K562 (cell line): Measurements from ENCODE around the gene NNAT. TPM values are rescaled to one million over a fixed set of nuclear protein-coding genes. Genes with fewer than 3 reads are reported as not detected.

Experiments
- CHD1 ChIP-seq: fragments of 200-600 bp; sonication (generic); IDR thresholded peaks from one replicate; pipeline ENCODE4 v1.6.1; 2012; ENCODE audit warnings: mild to moderate bottlenecking, moderate library complexity, low read length, inconsistent platforms
- KDM4B ChIP-seq, 2 experiments: fragments of 450-650 bp in 1 of 2; sonication (generic) in 1 of 2; IDR thresholded peaks; 2 replicates each; pipeline ENCODE4 v1.6.1; 2016 to 2017; ENCODE audit warnings: borderline replicate concordance in 2 of 2, antibody characterized with exemption in 1 of 2, low read depth in 1 of 2, mild to moderate bottlenecking in 1 of 2
- KLF10 ChIP-seq: fragments of 250-450 bp; sonication (Bioruptor Pico); IDR thresholded peaks from 2 replicates; pipeline ENCODE4 v1.6.1; 2021; ENCODE audit warnings: matching md5 sums
- MXI1 ChIP-seq: IDR thresholded peaks from 2 replicates; pipeline ENCODE4 v1.6.1; 2011; ENCODE audit warnings: low read depth, mild to moderate bottlenecking, improper control_type of control experiment, low read length
- polyA plus RNA-seq, 8 experiments: library from polyadenylated mRNA; depleted of rRNA in 4 of 8; stranded (reverse) in 5 of 8; unstranded in 3 of 8; fragments of >200 nt; fragmentation: Nextera tagmentation in 2 of 8; fragmentation: Illumina TruSeq in 1 of 8; extraction: Ambion mirVana in 2 of 8; extraction: Trizol in 1 of 8; gene quantifications; 2 replicates each; pipeline versions ENCODE4 v1.2.1 to v1.2.3, GENCODE V29; 2011 to 2014; ENCODE audit warnings: inconsistent platforms in 1 of 8, missing spikeins in 1 of 8
- total RNA-seq, 7 experiments: library from RNA; depleted of rRNA in 6 of 7; stranded (reverse); fragments of >200 nt in 6 of 7; fragmentation: Illumina TruSeq in 2 of 7; extraction: Trizol in 2 of 7; gene quantifications; 2 replicates each; pipeline versions ENCODE4 v1.2.1 to v1.2.3, GENCODE V29; 2011 to 2021; ENCODE audit warnings: low replicate concordance in 1 of 7
- TF ChIP-seq, protein P1 (sequence below): fragments of 450-650 bp; conservative IDR thresholded peaks from 2 replicates; pipeline ENCODE4 v1.6.1; 2016; ENCODE audit warnings: missing genetic modification characterization, low read depth, mild to moderate bottlenecking, missing compliant biosample characterization, moderate library complexity
- TF ChIP-seq, protein P2 (sequence below), 2 experiments: fragments of 450-650 bp; IDR thresholded peaks; 2 replicates each; pipeline ENCODE4 v1.6.1; 2016; ENCODE audit warnings: mild to moderate bottlenecking in 2 of 2, borderline replicate concordance in 1 of 2, low read depth in 1 of 2, moderate library complexity in 1 of 2
- TF ChIP-seq, protein P3 (sequence below): fragments of 250-450 bp; sonication (Bioruptor Pico); IDR thresholded peaks from 2 replicates; pipeline ENCODE4 v1.4.0; 2020

The NNAT gene
- total and polyA plus RNA-seq, 9 of the 15 experiments (the other 6 are each of a cell fraction or from before 2014, with no cell fraction given), result 0.13 TPM; not detected in 8

DNA sequence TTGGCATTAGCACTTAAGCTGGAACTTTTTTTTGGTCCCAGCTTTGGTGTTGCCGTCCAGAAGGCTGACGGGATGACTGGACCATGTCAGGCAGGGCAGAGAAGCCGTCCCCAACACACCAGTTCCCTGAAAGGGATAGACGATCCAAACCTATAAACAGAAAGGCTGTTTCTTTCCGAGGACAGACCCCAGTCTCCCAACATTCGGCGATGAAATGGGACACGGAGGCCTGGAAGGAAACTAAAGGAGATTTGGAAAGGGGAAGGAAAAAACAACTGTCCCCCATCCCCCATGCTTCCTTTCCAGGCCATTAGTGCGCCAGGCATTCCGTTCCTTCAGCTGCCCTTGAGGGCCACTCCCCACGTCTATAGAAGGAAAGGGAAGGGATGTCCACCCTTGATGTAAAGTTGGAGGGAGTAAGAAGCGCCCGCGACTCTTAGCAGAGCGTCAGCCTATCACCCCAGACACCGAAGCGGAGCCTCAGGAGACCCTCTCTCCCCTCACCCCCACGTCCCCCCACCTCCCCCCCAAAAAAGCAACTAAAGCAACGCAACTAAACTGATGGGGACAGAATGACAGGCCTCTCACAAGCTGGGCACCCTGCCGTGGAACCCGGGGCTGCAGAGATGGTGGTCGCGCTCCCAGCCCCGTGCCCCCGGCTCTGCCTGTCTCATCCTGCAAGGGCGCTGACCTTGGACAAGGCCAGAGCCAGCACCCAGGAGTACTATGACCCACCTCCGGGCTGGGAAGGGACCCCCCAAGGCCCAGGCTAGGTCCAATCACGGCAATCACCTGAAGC lies 6.0 kb downstream of the NNAT start (continued):
- TF ChIP-seq KDM4B (IDR thresholded peaks at IDR 0.05; ENCODE audit: borderline replicate concordance in 2 of 2, low read depth in 1 of 2) (no peak), MXI1 (no peak), CHD1 (peak; percentile 79), KLF10 (CRISPR knock-in tag) (no peak)
- TF ChIP-seq, protein P1, sequence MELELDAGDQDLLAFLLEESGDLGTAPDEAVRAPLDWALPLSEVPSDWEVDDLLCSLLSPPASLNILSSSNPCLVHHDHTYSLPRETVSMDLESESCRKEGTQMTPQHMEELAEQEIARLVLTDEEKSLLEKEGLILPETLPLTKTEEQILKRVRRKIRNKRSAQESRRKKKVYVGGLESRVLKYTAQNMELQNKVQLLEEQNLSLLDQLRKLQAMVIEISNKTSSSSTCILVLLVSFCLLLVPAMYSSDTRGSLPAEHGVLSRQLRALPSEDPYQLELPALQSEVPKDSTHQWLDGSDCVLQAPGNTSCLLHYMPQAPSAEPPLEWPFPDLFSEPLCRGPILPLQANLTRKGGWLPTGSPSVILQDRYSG (tag), result no peak
- TF ChIP-seq, protein P2, sequence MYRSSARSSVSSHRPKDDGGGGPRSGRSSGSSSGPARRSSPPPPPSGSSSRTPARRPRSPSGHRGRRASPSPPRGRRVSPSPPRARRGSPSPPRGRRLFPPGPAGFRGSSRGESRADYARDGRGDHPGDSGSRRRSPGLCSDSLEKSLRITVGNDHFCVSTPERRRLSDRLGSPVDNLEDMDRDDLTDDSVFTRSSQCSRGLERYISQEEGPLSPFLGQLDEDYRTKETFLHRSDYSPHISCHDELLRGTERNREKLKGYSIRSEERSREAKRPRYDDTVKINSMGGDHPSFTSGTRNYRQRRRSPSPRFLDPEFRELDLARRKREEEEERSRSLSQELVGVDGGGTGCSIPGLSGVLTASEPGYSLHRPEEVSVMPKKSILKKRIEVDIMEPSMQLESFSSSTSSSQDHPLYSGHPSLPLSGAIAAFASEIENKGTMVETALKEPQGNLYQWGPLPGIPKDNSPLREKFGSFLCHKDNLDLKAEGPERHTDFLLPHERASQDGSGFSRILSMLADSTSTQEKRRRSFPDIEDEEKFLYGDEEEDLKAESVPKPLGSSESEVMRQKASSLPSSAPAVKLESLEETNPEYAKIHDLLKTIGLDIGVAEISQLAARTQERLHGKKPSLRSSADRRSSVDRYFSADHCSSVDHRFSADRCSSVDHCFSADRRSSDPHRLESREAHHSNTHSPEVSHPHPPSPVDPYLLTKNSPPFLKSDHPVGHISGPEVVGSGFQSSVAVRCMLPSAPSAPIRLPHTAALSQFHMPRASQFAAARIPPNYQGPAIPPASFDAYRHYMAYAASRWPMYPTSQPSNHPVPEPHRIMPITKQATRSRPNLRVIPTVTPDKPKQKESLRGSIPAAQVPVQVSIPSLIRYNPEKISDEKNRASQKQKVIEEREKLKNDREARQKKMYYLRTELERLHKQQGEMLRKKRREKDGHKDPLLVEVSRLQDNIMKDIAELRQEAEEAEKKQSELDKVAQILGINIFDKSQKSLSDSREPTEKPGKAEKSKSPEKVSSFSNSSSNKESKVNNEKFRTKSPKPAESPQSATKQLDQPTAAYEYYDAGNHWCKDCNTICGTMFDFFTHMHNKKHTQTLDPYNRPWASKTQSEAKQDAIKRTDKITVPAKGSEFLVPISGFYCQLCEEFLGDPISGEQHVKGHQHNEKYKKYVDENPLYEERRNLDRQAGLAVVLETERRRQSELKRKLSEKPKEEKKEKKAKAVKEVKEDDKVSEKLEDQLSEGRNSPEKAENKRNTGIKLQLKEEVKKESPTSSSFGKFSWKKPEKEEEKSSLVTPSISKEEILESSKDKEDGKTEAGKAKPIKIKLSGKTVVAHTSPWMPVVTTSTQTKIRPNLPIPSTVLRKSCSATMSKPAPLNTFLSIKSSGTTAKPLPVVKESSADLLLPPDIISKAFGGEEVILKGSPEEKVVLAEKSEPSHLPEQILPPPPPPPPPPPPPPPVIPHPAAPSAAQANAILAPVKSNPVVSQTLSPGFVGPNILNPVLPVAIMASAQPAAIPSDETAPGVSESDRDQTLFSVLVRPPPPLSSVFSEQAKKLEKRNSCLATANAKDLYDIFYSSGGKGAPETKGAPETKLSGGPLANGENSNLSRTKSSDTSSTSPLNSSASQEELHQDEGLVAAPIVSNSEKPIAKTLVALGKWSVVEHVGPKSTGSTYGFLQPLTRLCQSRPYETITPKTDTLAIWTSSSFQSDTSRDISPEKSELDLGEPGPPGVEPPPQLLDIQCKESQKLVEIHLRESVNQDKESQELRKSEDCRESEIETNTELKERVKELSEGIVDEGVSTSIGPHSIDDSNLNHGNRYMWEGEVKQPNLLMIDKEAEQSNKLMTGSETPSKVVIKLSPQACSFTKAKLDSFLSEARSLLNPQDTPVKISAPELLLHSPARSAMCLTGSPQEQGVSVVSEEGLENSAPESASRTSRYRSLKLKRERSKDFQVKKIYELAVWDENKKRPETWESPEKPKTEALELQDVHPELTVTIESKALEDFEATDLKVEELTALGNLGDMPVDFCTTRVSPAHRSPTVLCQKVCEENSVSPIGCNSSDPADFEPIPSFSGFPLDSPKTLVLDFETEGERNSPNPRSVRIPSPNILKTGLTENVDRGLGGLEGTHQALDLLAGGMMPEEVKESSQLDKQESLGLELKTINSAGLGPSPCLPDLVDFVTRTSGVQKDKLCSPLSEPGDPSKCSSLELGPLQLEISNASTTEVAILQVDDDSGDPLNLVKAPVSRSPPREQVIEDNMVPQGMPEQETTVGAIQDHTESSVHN (IDR thresholded peaks at IDR 0.05; ENCODE audit: borderline replicate concordance in 1 of 2, low read depth in 1 of 2), result no peak
- TF ChIP-seq, protein P3, sequence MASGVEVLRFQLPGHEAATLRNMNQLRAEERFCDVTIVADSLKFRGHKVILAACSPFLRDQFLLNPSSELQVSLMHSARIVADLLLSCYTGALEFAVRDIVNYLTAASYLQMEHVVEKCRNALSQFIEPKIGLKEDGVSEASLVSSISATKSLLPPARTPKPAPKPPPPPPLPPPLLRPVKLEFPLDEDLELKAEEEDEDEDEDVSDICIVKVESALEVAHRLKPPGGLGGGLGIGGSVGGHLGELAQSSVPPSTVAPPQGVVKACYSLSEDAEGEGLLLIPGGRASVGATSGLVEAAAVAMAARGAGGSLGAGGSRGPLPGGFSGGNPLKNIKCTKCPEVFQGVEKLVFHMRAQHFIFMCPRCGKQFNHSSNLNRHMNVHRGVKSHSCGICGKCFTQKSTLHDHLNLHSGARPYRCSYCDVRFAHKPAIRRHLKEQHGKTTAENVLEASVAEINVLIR (CRISPR knock-in tag), result no peak
